H9 (cell line): ENCODE measurements around the gene CCT6A. TPM values are rescaled to one million over a fixed set of nuclear protein-coding genes. Genes with fewer than 3 reads are reported as not detected.

Experiments used
- total RNA-seq: library from RNA; stranded (reverse); gene quantifications from 2 replicates; pipeline ENCODE4 v1.2.1, GENCODE V29; 2021

The CCT6A gene
- total RNA-seq, 1 experiment from 2014 or later, result 303 TPM

Other genes with a start within 250 kb of the CCT6A start
- gene SEPTIN14, start 189.0 kb upstream of the CCT6A start, total RNA-seq, result not detected in 2 replicates
- 2.3 and 3.6 TPM in 2 replicates for gene ZNF713, start 164.3 kb upstream of the CCT6A start, total RNA-seq
- 25.9 and 28.0 TPM in 2 replicates for gene MRPS17, start 99.9 kb upstream of the CCT6A start, total RNA-seq
- 39.7 and 40.7 TPM in 2 replicates for gene NIPSNAP2, start 87.2 kb upstream of the CCT6A start, total RNA-seq
- 51.4 and 52.1 TPM in 2 replicates for gene PSPH, start 321 bp upstream of the CCT6A start, total RNA-seq
- gene SUMF2, start 12.5 kb downstream of the CCT6A start, total RNA-seq, result 82.5 and 89.2 TPM in 2 replicates
- 0.42 and 0.64 TPM in 2 replicates for gene PHKG1, start 41.2 kb downstream of the CCT6A start, total RNA-seq
- 215 and 218 TPM in 2 replicates for gene CHCHD2, start 54.7 kb downstream of the CCT6A start, total RNA-seq
- gene NUPR2, start 64.7 kb downstream of the CCT6A start, total RNA-seq, result not detected in 2 replicates